ENCODE data around the gene GIPC1. TPM values are rescaled to one million over a fixed set of nuclear protein-coding genes. Genes with fewer than 3 reads are reported as not detected.

The GIPC1 gene
- total and polyA plus RNA-seq, 2 of the 4 experiments (the other 2 are of a cell fraction), result 74.2 to 133 TPM

GRCh38 chr19:14439014-14439413 is 56.9 kb downstream of the GIPC1 start:
- Histone ChIP-seq H2AK5ac (ENCODE audit: low read depth, low read length) (no peak overlapping the region), H4K20me1 (ENCODE audit: insufficient read depth, low read length) (peaks cover 34% of the 10 kb centered on the region), H3K9me3 (ENCODE audit: control insufficient read depth, insufficient read depth, low read length) (no peaks in the 10 kb centered on the region), H2BK15ac (ENCODE audit: low read depth, low read length) (no peak overlapping the region), H3K14ac (replicated peaks; ENCODE audit: low read depth, low read length) (no peak overlapping the region), H2AK9ac (replicated peaks; ENCODE audit: low read depth, low read length, poor library complexity) (peak overlapping the region; percentile 72), H3K79me1 (ENCODE audit: low read depth in 1 of 2, low read length in 2 of 2) (peaks cover 21 to 79% of the 10 kb centered on the region in 2 experiments), H4K8ac (ENCODE audit: low read depth in 2 of 2, low read length in 2 of 2) (no peak overlapping the region), H3K9me1 (ENCODE audit: insufficient read depth, low read length) (peaks cover 30% of the 10 kb centered on the region), H2BK5ac (ENCODE audit: low read depth, low read length, poor library complexity, severe bottlenecking) (no peak overlapping the region), H3K4me3 (ENCODE audit: insufficient read depth, low read depth, low read length) (no peak overlapping the region), H2BK120ac (ENCODE audit: low read depth, low read length) (no peak overlapping the region), H3K4me2 (ENCODE audit: low read depth, low read length) (no peak overlapping the region), H3K4ac (ENCODE audit: low read depth, low read length) (no peak overlapping the region), H3K4me1 (ENCODE audit: control insufficient read depth, insufficient read depth, low read length) (peaks cover 16% of the 10 kb centered on the region), H2AFZ (replicated peaks; ENCODE audit: low read length, poor library complexity) (no peak overlapping the region), H3K27me3 (ENCODE audit: control insufficient read depth, insufficient read depth, low read length) (no peaks in the 10 kb centered on the region), H3K18ac (ENCODE audit: low read depth, low read length) (no peak overlapping the region), H3K23ac (ENCODE audit: low read depth, low read length) (no peak overlapping the region), H3K27ac (ENCODE audit: insufficient read depth, low read length) (no peak overlapping the region), H3K56ac (ENCODE audit: extremely low read depth, insufficient read depth, low read length) (no peak overlapping the region), H2BK20ac (ENCODE audit: low read depth, low read length) (no peak overlapping the region), H3K36me3 (ENCODE audit: control insufficient read depth, insufficient read depth, low read length) (peaks cover 27% of the 10 kb centered on the region), H4K91ac (ENCODE audit: insufficient read depth, low read depth, low read length) (no peak overlapping the region), H3K9ac (ENCODE audit: low read depth, low read length) (no peak overlapping the region), H4K5ac (ENCODE audit: low read depth, low read length) (no peak overlapping the region)
- CTCF ChIA-PET, result no interaction called here
- POLR2A ChIA-PET (ENCODE audit: unreplicated experiment), result no interaction called here
- ATAC-seq (ENCODE audit: low read depth), result no peak
- 80% methylated on average over 8 of the region's 9 CpGs; no CpG with 5 or more reads in 1 of the 2 experiments for whole genome bisulfite sequencing, 2 experiments (ENCODE audit: extremely low coverage in 2 of 2, insufficient read length in 1 of 2)
- BruUV-seq (replicated peaks), result no TSS peak
- in situ Hi-C loops (cut with MboI; ENCODE audit: low sequenced_read_pairs) (no loop called here), dilution Hi-C loops (cut with HindIII; ENCODE audit: low sequenced_read_pairs, unreplicated experiment) (no loop called here), intact Hi-C loops (cut with micrococcal nuclease) (no loop called here)
- TF ChIP-seq USF2 (IDR thresholded peaks at IDR 0.05; ENCODE audit: low read depth, low read length) (no peak), RFX5 (IDR thresholded peaks at IDR 0.05; ENCODE audit: low read depth, low read length) (no peak), MAZ (IDR thresholded peaks at IDR 0.05; ENCODE audit: borderline replicate concordance, low read depth, low read length) (no peak), SMC3 (IDR thresholded peaks at IDR 0.05; ENCODE audit: low read depth, low read length) (no peak), FOS (IDR thresholded peaks at IDR 0.05; ENCODE audit: low read depth, low read length) (no peak), CTCF (conservative IDR thresholded peaks at IDR 0.05; ENCODE audit: low read depth, low read length) (no peak), RCOR1 (IDR thresholded peaks at IDR 0.05; ENCODE audit: insufficient replicate concordance, low read length) (no peak), MXI1 (IDR thresholded peaks at IDR 0.05; ENCODE audit: borderline replicate concordance, low read depth, low read length) (no peak), BHLHE40 (IDR thresholded peaks at IDR 0.05; ENCODE audit: low read depth, low read length) (no peak), POLR2A (IDR thresholded peaks at IDR 0.05; ENCODE audit: low read depth, low read length) (no peak), RAD21 (IDR thresholded peaks at IDR 0.05; ENCODE audit: low read length) (no peak), NFE2L2 (IDR thresholded peaks at IDR 0.05; ENCODE audit: low read depth, low read length) (no peak), CEBPB (IDR thresholded peaks at IDR 0.05; ENCODE audit: low read depth, low read length) (no peak)
- DNase-seq, result no peak
